ENCODE results near the gene CNNM2.
"Not testable (repeated sequence)": the region's sequence is repeated elsewhere in the genome, so short reads cannot be mapped to it uniquely, and the experiment has no call there.

DNA sequence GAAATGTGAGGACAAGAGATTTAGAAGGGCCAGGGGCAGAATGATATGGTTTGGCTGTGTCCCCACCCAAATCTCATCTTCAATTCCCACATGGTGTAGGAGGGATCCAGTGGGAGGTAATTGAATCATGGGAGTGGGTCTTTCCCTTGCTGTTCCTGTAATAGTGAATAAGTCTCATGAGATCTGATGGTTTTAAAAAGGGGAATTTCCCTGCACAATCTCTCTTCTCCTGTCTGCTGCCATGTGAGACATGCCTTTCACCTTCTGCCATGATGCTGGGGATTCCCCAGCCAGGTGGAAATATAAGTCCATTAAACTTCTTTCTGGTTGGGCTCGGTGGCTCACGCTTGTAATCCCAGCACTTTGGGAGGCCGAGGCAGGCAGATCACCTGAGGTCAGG lies 217.1 kb downstream of the CNNM2 start:
- TF ChIP-seq, protein P1, sequence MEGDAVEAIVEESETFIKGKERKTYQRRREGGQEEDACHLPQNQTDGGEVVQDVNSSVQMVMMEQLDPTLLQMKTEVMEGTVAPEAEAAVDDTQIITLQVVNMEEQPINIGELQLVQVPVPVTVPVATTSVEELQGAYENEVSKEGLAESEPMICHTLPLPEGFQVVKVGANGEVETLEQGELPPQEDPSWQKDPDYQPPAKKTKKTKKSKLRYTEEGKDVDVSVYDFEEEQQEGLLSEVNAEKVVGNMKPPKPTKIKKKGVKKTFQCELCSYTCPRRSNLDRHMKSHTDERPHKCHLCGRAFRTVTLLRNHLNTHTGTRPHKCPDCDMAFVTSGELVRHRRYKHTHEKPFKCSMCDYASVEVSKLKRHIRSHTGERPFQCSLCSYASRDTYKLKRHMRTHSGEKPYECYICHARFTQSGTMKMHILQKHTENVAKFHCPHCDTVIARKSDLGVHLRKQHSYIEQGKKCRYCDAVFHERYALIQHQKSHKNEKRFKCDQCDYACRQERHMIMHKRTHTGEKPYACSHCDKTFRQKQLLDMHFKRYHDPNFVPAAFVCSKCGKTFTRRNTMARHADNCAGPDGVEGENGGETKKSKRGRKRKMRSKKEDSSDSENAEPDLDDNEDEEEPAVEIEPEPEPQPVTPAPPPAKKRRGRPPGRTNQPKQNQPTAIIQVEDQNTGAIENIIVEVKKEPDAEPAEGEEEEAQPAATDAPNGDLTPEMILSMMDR (IDR thresholded peaks at IDR 0.05; ENCODE audit: low read depth, low read length, poor library complexity, severe bottlenecking): not testable (repeated sequence)
- not testable (repeated sequence) for TF ChIP-seq EZH2phosphoT487 (IDR thresholded peaks at IDR 0.05; ENCODE audit: borderline replicate concordance, low read length)
